GM23248 (cell line): ENCODE data around the gene PRRG2. TPM values are rescaled to one million over a fixed set of nuclear protein-coding genes. Genes with fewer than 3 reads are reported as not detected.

Source experiments
- DNase-seq: peaks from one replicate; pipeline ENCODE4 v3.0.0-alpha.2; 2015
- H2AFZ ChIP-seq: fragments of 200-600 bp; sonication (generic); 2 replicates; pipeline ENCODE4 v1.6.1; 2016; ENCODE audit warnings: antibody characterized with exemption
- H3F3A ChIP-seq: fragments of 200-600 bp; sonication (generic); 2 replicates; pipeline ENCODE4 v1.6.1; 2016; ENCODE audit warnings: mild to moderate bottlenecking, antibody characterized with exemption, mixed run types; ENCODE audit not compliant: insufficient read depth
- H3K27ac ChIP-seq: fragments of 200-600 bp; sonication (generic); 2 replicates; pipeline ENCODE4 v1.5.1; 2016; ENCODE audit warnings: mild to moderate bottlenecking
- H3K27me3 ChIP-seq: fragments of 200-600 bp; sonication (generic); replicated peaks from 2 replicates; pipeline ENCODE4 v1.6.1; 2016; ENCODE audit warnings: mild to moderate bottlenecking; ENCODE audit not compliant: insufficient read depth
- H3K36me3 ChIP-seq: fragments of 200-600 bp; sonication (generic); 2 replicates; pipeline ENCODE4 v1.6.1; 2016; ENCODE audit warnings: low read depth, mild to moderate bottlenecking
- H3K4me1 ChIP-seq: fragments of 200-600 bp; sonication (generic); 2 replicates; pipeline ENCODE4 v1.6.1; 2016; ENCODE audit warnings: mild to moderate bottlenecking; ENCODE audit not compliant: insufficient read depth
- H3K4me2 ChIP-seq: fragments of 200-600 bp; sonication (generic); one replicate; pipeline ENCODE4 v1.6.1; 2016; ENCODE audit warnings: mild to moderate bottlenecking; ENCODE audit not compliant: unreplicated experiment
- H3K4me3 ChIP-seq: fragments of 200-600 bp; sonication (generic); 2 replicates; pipeline ENCODE4 v1.5.1; 2016; ENCODE audit warnings: mild to moderate bottlenecking
- H3K79me2 ChIP-seq: fragments of 200-600 bp; sonication (generic); 2 replicates; pipeline ENCODE4 v1.6.1; 2016; ENCODE audit warnings: mild to moderate bottlenecking; ENCODE audit not compliant: insufficient read depth
- H3K9ac ChIP-seq: fragments of 200-600 bp; sonication (generic); 2 replicates; pipeline ENCODE4 v1.6.1; 2016; ENCODE audit warnings: mild to moderate bottlenecking
- H3K9me2 ChIP-seq: fragments of 200-600 bp; sonication (generic); 2 replicates; pipeline ENCODE4 v1.6.1; 2016; ENCODE audit warnings: mixed run types, mild to moderate bottlenecking, moderate library complexity; ENCODE audit not compliant: insufficient read depth
- H3K9me3 ChIP-seq: fragments of 200-600 bp; sonication (generic); one replicate; pipeline ENCODE4 v1.6.1; 2017; ENCODE audit warnings: low read depth
- H4K20me1 ChIP-seq: fragments of 200-600 bp; sonication (generic); 2 replicates; pipeline ENCODE4 v1.6.0; 2016; ENCODE audit not compliant: insufficient read depth
- EZH2 ChIP-seq: fragments of 200-600 bp; sonication (generic); IDR thresholded peaks from 2 replicates; pipeline ENCODE4 v1.6.1; 2018; ENCODE audit warnings: antibody characterized with exemption, mild to moderate bottlenecking; ENCODE audit not compliant: insufficient read depth, poor library complexity, severe bottlenecking
- EZH2phosphoT487 ChIP-seq: fragments of 200-600 bp; sonication (generic); IDR thresholded peaks from 2 replicates; pipeline ENCODE4 v1.6.1; 2018; ENCODE audit warnings: antibody characterized with exemption, moderate library complexity, mild to moderate bottlenecking, low read depth; ENCODE audit not compliant: insufficient read depth
- WGBS, 2 experiments: methylation state at CpG; one replicate each; pipeline ENCODE4 v1.1.6; 2015 to 2017; ENCODE audit warnings: low lambda C conversion rate in 2 of 2, low coverage in 1 of 2; ENCODE audit errors: missing lambda C conversion rate in 2 of 2; 5-methylcytosine and 5-hydroxymethylcytosine counted together
- in situ Hi-C: fragments of 300-500 bp; cut with MboI; formaldehyde crosslinking; loops from 2 replicates; pipeline ENCODE4 v1.15.0; 2020
- polyA plus RNA-seq: library from polyadenylated mRNA; unstranded; fragments of >200 nt; fragmentation: Nextera tagmentation; extraction: Ambion mirVana; gene quantifications from 2 replicates; pipeline ENCODE4 v1.2.1, GENCODE V29; 2016
- total RNA-seq: library from RNA; depleted of rRNA; stranded (reverse); fragments of >200 nt; shearing (Covaris generic); gene quantifications from 2 replicates; pipeline ENCODE4 v1.2.3, GENCODE V29; 2014

PRRG2 gene
- total and polyA plus RNA-seq, 2 experiments from 2014 or later: 0.13 TPM; not detected in 1

DNA sequence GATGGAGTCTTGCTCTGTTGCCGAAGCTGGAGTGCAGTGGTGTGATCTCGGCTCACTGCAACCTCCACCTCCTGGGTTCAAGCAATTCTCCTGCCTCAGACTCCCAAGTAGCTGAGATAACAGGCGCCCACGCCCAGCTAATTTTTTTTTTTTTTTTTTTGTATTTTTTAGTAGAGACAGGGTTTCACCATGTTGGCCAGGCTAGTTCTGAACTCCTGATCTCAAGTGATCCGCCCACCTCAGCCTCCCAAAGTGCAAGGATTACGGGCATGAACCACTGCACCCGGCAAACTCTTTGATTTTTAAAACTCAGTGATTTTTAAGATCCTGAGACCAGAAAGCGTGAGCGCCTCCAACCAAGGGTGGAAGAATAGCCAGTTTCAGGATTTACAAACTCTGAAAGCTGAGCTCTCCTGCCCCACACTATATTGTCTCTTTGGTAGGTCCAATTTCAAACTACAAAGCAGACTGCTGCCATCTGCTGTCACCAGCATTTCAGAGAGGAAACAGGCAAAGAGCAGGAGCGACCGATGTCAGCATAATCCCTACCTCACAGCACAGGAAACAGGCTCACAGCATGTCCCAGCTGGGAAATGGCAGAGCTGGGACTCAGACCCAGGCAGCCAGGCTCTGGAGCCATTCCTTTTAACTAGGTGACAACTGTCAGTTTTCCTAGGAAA, 10.0 kb upstream of the PRRG2 start:
- no peaks in the 10 kb centered on the region for H3K27me3 ChIP-seq
- H3K4me1 ChIP-seq: peaks cover 8% of the 10 kb centered on the region; the same call in 1 of the 2 replicates
- H3K4me3 ChIP-seq: no peak overlapping the region
- H3K79me2 ChIP-seq: peaks cover 100% of the 10 kb centered on the region
- WGBS, 2 experiments: 78 to 80% methylated on average over 11 of the region's 11 CpGs
- peaks cover 12% of the 10 kb centered on the region; the same call in 1 of the 2 replicates for H3K36me3 ChIP-seq
- in situ Hi-C loops: no loop called here
- no peak overlapping the region for H3K4me2 ChIP-seq
- 0 out of 2 replicates have a peak, but pooled peaks cover 8% of the 10 kb centered on the region for H4K20me1 ChIP-seq
- no peak overlapping the region for H3K9ac ChIP-seq
- no peaks in the 10 kb centered on the region for H3K9me2 ChIP-seq
- H3K9me3 ChIP-seq: no peaks in the 10 kb centered on the region
- no peak overlapping the region for H3K27ac ChIP-seq
- DNase-seq: no peak
- TF ChIP-seq EZH2phosphoT487 (no peak), EZH2 (no peak)
- peaks cover 26% of the 10 kb centered on the region for H3F3A ChIP-seq
- H2AFZ ChIP-seq: no peak overlapping the region

- Histone ChIP-seq H2AFZ (no peak overlapping the region), H4K20me1 (0 out of 2 replicates have a peak, but pooled peaks cover 5% of the 10 kb centered on the region), H3K79me2 (peaks cover 100% of the 10 kb centered on the region), H3K4me3 (no peak overlapping the region), H3K9me3 (no peaks in the 10 kb centered on the region), H3F3A (peaks cover 20% of the 10 kb centered on the region), H3K4me1 (peaks cover 3% of the 10 kb centered on the region; the same call in 1 of the 2 replicates), H3K9ac (0 out of 2 replicates have a peak overlapping the region, but pooled peaks have one; percentile 14), H3K4me2 (no peak overlapping the region), H3K9me2 (no peaks in the 10 kb centered on the region), H3K36me3 (peaks cover 14% of the 10 kb centered on the region; the same call in 1 of the 2 replicates), H3K27me3 (no peaks in the 10 kb centered on the region), H3K27ac (no peak overlapping the region)
- DNase-seq: no peak
- in situ Hi-C loops: no loop called here
- WGBS, 2 experiments: 92 to 97% methylated on average over 7 of the region's 7 CpGs
- TF ChIP-seq EZH2phosphoT487: no peak
- TF ChIP-seq EZH2: no peak
Observed at GRCh38 chr19:49573009-49573408, 8.1 kb upstream of the PRRG2 start.

DNA sequence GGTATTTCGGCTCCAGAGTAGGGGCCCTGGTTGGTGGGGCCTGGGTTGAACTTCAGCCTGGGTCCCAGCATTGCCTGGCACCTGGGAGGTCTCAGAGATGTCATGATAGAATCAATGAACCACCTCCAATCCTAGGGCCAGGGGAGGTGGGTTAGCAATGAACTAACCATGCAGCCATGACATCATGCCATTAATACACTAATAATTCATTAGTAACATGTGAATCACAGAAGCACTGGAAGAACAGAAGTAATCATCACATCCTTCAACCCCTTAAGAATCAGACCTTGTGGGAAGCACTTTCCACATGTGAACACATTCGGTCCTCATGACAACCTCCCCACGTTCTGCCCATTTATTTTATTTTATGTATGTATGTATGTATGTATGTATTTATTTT, 7.7 kb upstream of the PRRG2 start:
- H3K9me3 ChIP-seq: no peaks in the 10 kb centered on the region
- no peaks in the 10 kb centered on the region for H3K9me2 ChIP-seq
- H3K27ac ChIP-seq: no peak overlapping the region
- H3K79me2 ChIP-seq: peaks cover 100% of the 10 kb centered on the region
- H3K9ac ChIP-seq: 0 out of 2 replicates have a peak overlapping the region, but pooled peaks have one; percentile 14
- in situ Hi-C loops: no loop called here
- DNase-seq: peak; percentile 34
- H3K4me3 ChIP-seq: no peak overlapping the region
- H2AFZ ChIP-seq: no peak overlapping the region
- H3F3A ChIP-seq: peaks cover 16% of the 10 kb centered on the region
- no peak for TF ChIP-seq EZH2
- no peak for TF ChIP-seq EZH2phosphoT487
- no peak overlapping the region for H3K4me2 ChIP-seq
- WGBS, 2 experiments: 90 to 92% methylated on average over 3 of the region's 3 CpGs
- no peaks in the 10 kb centered on the region for H3K4me1 ChIP-seq
- H4K20me1 ChIP-seq: 0 out of 2 replicates have a peak, but pooled peaks cover 3% of the 10 kb centered on the region
- H3K36me3 ChIP-seq: peaks cover 14% of the 10 kb centered on the region; the same call in 1 of the 2 replicates
- no peaks in the 10 kb centered on the region for H3K27me3 ChIP-seq

DNA sequence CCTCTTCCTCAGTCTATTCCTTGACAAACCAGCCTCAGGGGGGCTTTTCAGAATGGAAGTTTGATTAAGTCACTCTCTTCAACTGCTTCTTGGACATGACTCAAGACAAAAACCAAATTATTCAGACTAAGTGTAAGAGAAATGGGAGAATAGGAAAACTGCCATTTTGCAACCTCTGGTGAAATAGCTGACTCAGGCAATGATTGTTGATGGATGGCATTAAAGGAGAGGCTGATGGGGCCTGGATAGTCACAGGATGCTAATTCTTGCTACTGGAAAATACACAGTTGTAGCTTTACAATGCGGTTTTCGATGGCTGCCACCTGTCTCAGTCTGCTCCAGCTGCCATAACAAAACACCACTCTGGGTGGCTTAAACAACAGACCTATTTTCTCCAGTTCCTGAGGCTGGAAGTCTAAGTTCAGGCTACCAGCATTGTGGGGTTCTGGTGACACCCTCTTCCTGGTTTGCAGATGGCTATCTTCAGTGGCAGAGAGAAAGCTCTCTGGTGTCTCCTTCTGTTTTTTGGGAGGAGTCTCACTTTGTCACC, 6.8 kb upstream of the PRRG2 start:
- no peak overlapping the region for H3K4me3 ChIP-seq
- no peak overlapping the region for H2AFZ ChIP-seq
- no peaks in the 10 kb centered on the region for H3K9me3 ChIP-seq
- peaks cover 14% of the 10 kb centered on the region; the same call in 1 of the 2 replicates for H3K36me3 ChIP-seq
- no peaks in the 10 kb centered on the region for H3K9me2 ChIP-seq
- H3K27ac ChIP-seq: no peak overlapping the region
- 0 out of 2 replicates have a peak, but pooled peaks cover 3% of the 10 kb centered on the region for H4K20me1 ChIP-seq
- H3K27me3 ChIP-seq: no peaks in the 10 kb centered on the region
- H3K79me2 ChIP-seq: peaks cover 100% of the 10 kb centered on the region
- in situ Hi-C loops: no loop called here
- TF ChIP-seq EZH2phosphoT487 (no peak), EZH2 (no peak)
- no peak overlapping the region for H3K9ac ChIP-seq
- no peak overlapping the region for H3K4me2 ChIP-seq
- peaks cover 14% of the 10 kb centered on the region for H3F3A ChIP-seq
- DNase-seq: peak; percentile 51
- WGBS, 2 experiments: 38 to 59% methylated on average over 2 of the region's 2 CpGs
- peaks cover 5% of the 10 kb centered on the region for H3K4me1 ChIP-seq
